ENCODE results near the gene PRDM16. TPM values are rescaled to one million over a fixed set of nuclear protein-coding genes. Genes with fewer than 3 reads are reported as not detected.

The PRDM16 gene
- total and polyA plus RNA-seq, 4 donors: 5.0 to 80.7 (median 41.5) TPM

GRCh38 chr1:3030663-3031381, 38.2 kb upstream of the PRDM16 start:
- Histone ChIP-seq H3K4me1 (ENCODE audit: control insufficient read depth in 1 of 2, insufficient read depth in 2 of 2, low read length in 2 of 2) (no peaks in the 10 kb centered on the region), H3K4me3 (ENCODE audit: low read length in 2 of 2) (no peak overlapping the region), H3K36me3 (ENCODE audit: control insufficient read depth in 1 of 2, insufficient read depth in 2 of 2, low read length in 1 of 2) (no peaks in the 10 kb centered on the region), H3K9me3 (ENCODE audit: control insufficient read depth, low read length) (no peaks in the 10 kb centered on the region), H3K27me3 (ENCODE audit: control insufficient read depth in 1 of 2, insufficient read depth in 2 of 2, low read length in 1 of 2) (no peaks in the 10 kb centered on the region), H3K27ac (ENCODE audit: low read depth in 1 of 2, low read length in 2 of 2) (no peak overlapping the region)
- intact Hi-C loops (cut with DNase I): no loop called here
- ATAC-seq (ENCODE audit: low FRiP score): no peak
- DNase-seq: peak in 1 of 2 donors; percentile 67
- WGBS, 2 donors: 90 to 93% methylated on average over 22 of the region's 22 CpGs

GRCh38 chr1:3031401-3032221, 37.4 kb upstream of the PRDM16 start:
- Histone ChIP-seq H3K9me3 (ENCODE audit: control insufficient read depth, low read length) (no peaks in the 10 kb centered on the region), H3K4me3 (ENCODE audit: low read length in 2 of 2) (no peak overlapping the region), H3K27me3 (ENCODE audit: control insufficient read depth in 1 of 2, insufficient read depth in 2 of 2, low read length in 1 of 2) (no peaks in the 10 kb centered on the region), H3K4me1 (ENCODE audit: control insufficient read depth in 1 of 2, insufficient read depth in 2 of 2, low read length in 2 of 2) (no peaks in the 10 kb centered on the region), H3K27ac (ENCODE audit: low read depth in 1 of 2, low read length in 2 of 2) (no peak overlapping the region), H3K36me3 (ENCODE audit: control insufficient read depth in 1 of 2, insufficient read depth in 2 of 2, low read length in 1 of 2) (no peaks in the 10 kb centered on the region)
- 87 to 89% methylated on average over 34 to 35 of the region's 35 CpGs for WGBS, 2 donors
- peak; percentile 50 for ATAC-seq (ENCODE audit: low FRiP score)
- intact Hi-C loops (cut with DNase I): no loop called here
- DNase-seq: peak in 1 of 2 donors; percentile 83

- intact Hi-C loops (cut with DNase I): no loop called here
- ATAC-seq (ENCODE audit: low FRiP score): no peak
- H3K27me3 ChIP-seq (ENCODE audit: control insufficient read depth in 1 of 2, insufficient read depth in 2 of 2, low read length in 1 of 2): no peaks in the 10 kb centered on the region
- WGBS, 2 donors: 94 to 96% methylated on average over 21 of the region's 21 CpGs
- H3K27ac ChIP-seq (ENCODE audit: low read depth in 1 of 2, low read length in 2 of 2): no peak overlapping the region
- no peaks in the 10 kb centered on the region for H3K4me1 ChIP-seq (ENCODE audit: control insufficient read depth in 1 of 2, insufficient read depth in 2 of 2, low read length in 2 of 2)
- peak in 1 of 2 donors; percentile 63 for DNase-seq
- H3K9me3 ChIP-seq (ENCODE audit: control insufficient read depth, low read length): no peaks in the 10 kb centered on the region
- H3K4me3 ChIP-seq (ENCODE audit: low read length in 2 of 2): no peak overlapping the region
- no peaks in the 10 kb centered on the region for H3K36me3 ChIP-seq (ENCODE audit: control insufficient read depth in 1 of 2, insufficient read depth in 2 of 2, low read length in 1 of 2)
Observed at GRCh38 chr1:3032371-3033039, 36.5 kb upstream of the PRDM16 start.

GRCh38 chr1:3033040-3033789, 35.8 kb upstream of the PRDM16 start:
- ATAC-seq (ENCODE audit: low FRiP score): no peak
- whole genome bisulfite sequencing, 2 donors: 89 to 92% methylated on average over 25 of the region's 25 CpGs
- Histone ChIP-seq H3K9me3 (ENCODE audit: control insufficient read depth, low read length) (no peaks in the 10 kb centered on the region), H3K36me3 (ENCODE audit: control insufficient read depth in 1 of 2, insufficient read depth in 2 of 2, low read length in 1 of 2) (no peaks in the 10 kb centered on the region), H3K27ac (ENCODE audit: low read depth in 1 of 2, low read length in 2 of 2) (no peak overlapping the region), H3K4me1 (ENCODE audit: control insufficient read depth in 1 of 2, insufficient read depth in 2 of 2, low read length in 2 of 2) (no peaks in the 10 kb centered on the region), H3K4me3 (ENCODE audit: low read length in 2 of 2) (no peak overlapping the region), H3K27me3 (ENCODE audit: control insufficient read depth in 1 of 2, insufficient read depth in 2 of 2, low read length in 1 of 2) (no peaks in the 10 kb centered on the region)
- DNase-seq: peak in 1 of 2 donors; percentile 53
- intact Hi-C loops (cut with DNase I): no loop called here

GRCh38 chr1:3033790-3034090, 35.3 kb upstream of the PRDM16 start:
- DNase-seq: no peak
- intact Hi-C loops (cut with DNase I): no loop called here
- no peaks in the 10 kb centered on the region for H3K4me1 ChIP-seq (ENCODE audit: control insufficient read depth in 1 of 2, insufficient read depth in 2 of 2, low read length in 2 of 2)
- H3K36me3 ChIP-seq (ENCODE audit: control insufficient read depth in 1 of 2, insufficient read depth in 2 of 2, low read length in 1 of 2): no peaks in the 10 kb centered on the region
- H3K27me3 ChIP-seq (ENCODE audit: control insufficient read depth in 1 of 2, insufficient read depth in 2 of 2, low read length in 1 of 2): no peaks in the 10 kb centered on the region
- WGBS, 2 donors: 20 to 23% methylated on average over 4 of the region's 4 CpGs
- H3K4me3 ChIP-seq (ENCODE audit: low read length in 2 of 2): no peak overlapping the region
- H3K27ac ChIP-seq (ENCODE audit: low read depth in 1 of 2, low read length in 2 of 2): no peak overlapping the region
- H3K9me3 ChIP-seq (ENCODE audit: control insufficient read depth, low read length): no peaks in the 10 kb centered on the region
- no peak for ATAC-seq (ENCODE audit: low FRiP score)

GRCh38 chr1:3034162-3034561, 34.8 kb upstream of the PRDM16 start:
- Histone ChIP-seq H3K9me3 (ENCODE audit: control insufficient read depth, low read length) (no peaks in the 10 kb centered on the region), H3K4me3 (ENCODE audit: low read length in 2 of 2) (no peak overlapping the region), H3K4me1 (ENCODE audit: control insufficient read depth in 1 of 2, insufficient read depth in 2 of 2, low read length in 2 of 2) (no peaks in the 10 kb centered on the region), H3K27ac (ENCODE audit: low read depth in 1 of 2, low read length in 2 of 2) (no peak overlapping the region), H3K36me3 (ENCODE audit: control insufficient read depth in 1 of 2, insufficient read depth in 2 of 2, low read length in 1 of 2) (no peaks in the 10 kb centered on the region), H3K27me3 (ENCODE audit: control insufficient read depth in 1 of 2, insufficient read depth in 2 of 2, low read length in 1 of 2) (no peaks in the 10 kb centered on the region)
- DNase-seq (no peak), ATAC-seq (ENCODE audit: low FRiP score) (no peak)
- 91 to 94% methylated on average over 7 of the region's 7 CpGs for WGBS, 2 donors
- intact Hi-C loops (cut with DNase I): no loop called here

- ATAC-seq (ENCODE audit: low FRiP score) (peak; percentile 53), DNase-seq (peak; percentile 78 to 85)
Observed at GRCh38 chr1:3034728-3035562, 34.1 kb upstream of the PRDM16 start.

More at GRCh38 chr1:3034728-3035562, 34.1 kb upstream of the PRDM16 start:
- WGBS, 2 donors: 79 to 83% methylated on average over 14 of the region's 14 CpGs
- no peaks in the 10 kb centered on the region for H3K9me3 ChIP-seq (ENCODE audit: control insufficient read depth, low read length)
- no peaks in the 10 kb centered on the region for H3K36me3 ChIP-seq (ENCODE audit: control insufficient read depth in 1 of 2, insufficient read depth in 2 of 2, low read length in 1 of 2)
- no peak overlapping the region for H3K4me3 ChIP-seq (ENCODE audit: low read length in 2 of 2)
- H3K27ac ChIP-seq (ENCODE audit: low read depth in 1 of 2, low read length in 2 of 2): no peak overlapping the region
- H3K4me1 ChIP-seq (ENCODE audit: control insufficient read depth in 1 of 2, insufficient read depth in 2 of 2, low read length in 2 of 2): no peaks in the 10 kb centered on the region
- intact Hi-C loops (cut with DNase I): no loop called here
- no peaks in the 10 kb centered on the region for H3K27me3 ChIP-seq (ENCODE audit: control insufficient read depth in 1 of 2, insufficient read depth in 2 of 2, low read length in 1 of 2)

All from aorta (tissue), 5 donors.